HepG2 (cell line): Measurements from ENCODE around the gene KIF13A. TPM values are rescaled to one million over a fixed set of nuclear protein-coding genes. Genes with fewer than 3 reads are reported as not detected.

Experiments used
- ATAC-seq: fragments of 200-7000 bp; cut with Tn5 transposase; 3 replicates; pipeline ENCODE4 v1.9.1; 2020; ENCODE audit warnings: mild to moderate bottlenecking, moderate library complexity
- BruUV-seq: library from RNA; stranded (reverse); fragments of 400-500 nt; replicated peaks from 2 replicates; lab custom pipeline; 2021; lab: Mats Ljungman, UMichigan
- CTCF ChIA-PET: fragments of 300-600 bp; formaldehyde crosslinking; extraction: SDS; loops from one replicate; lab custom pipeline; 2021; ENCODE audit warnings: low total read pairs, inconsistent platforms, low intra/inter-chr PET ratio; lab: Yijun Ruan, JAX
- POLR2A ChIA-PET: fragments of 350-600 bp; sonication (Branson Sonifier 250); formaldehyde crosslinking; loops from one replicate; lab custom pipeline; 2020; ENCODE audit warnings: antibody characterized with exemption, inconsistent platforms; lab: Yijun Ruan, JAX
- DNase-seq: peaks from one replicate; pipeline ENCODE4 v3.0.0-alpha.2; 2015; ENCODE audit warnings: low spot score
- FAIRE-seq: peaks from 3 replicates; lab custom pipeline; 2011; peaks lifted over from hg19 to GRCh38; lab: Jason Lieb, UNC
- H2AFZ ChIP-seq: one replicate; pipeline ENCODE4 v1.6.1; 2011; ENCODE audit warnings: low read length, inconsistent platforms
- H3K27ac ChIP-seq: fragments of 300-600 bp; 3 replicates; pipeline ENCODE4 v1.8.0; 2011; ENCODE audit warnings: mixed run types, mild to moderate bottlenecking, mixed read lengths, low read length, inconsistent platforms; ENCODE audit not compliant: insufficient read depth; ENCODE audit errors: extremely low read length
- H3K27me3 ChIP-seq, 2 experiments: fragments of 200-600 bp in 1 of 2; 2 replicates in 1 of 2; 3 replicates in 1 of 2; pipeline versions ENCODE4 v1.6.0 to v1.8.0; 2011; ENCODE audit warnings: low read length in 2 of 2, mild to moderate bottlenecking in 2 of 2, moderate library complexity in 2 of 2, inconsistent platforms in 1 of 2; ENCODE audit not compliant: insufficient read depth in 2 of 2, control insufficient read depth in 1 of 2
- H3K36me3 ChIP-seq, 2 experiments: fragments of 200-600 bp in 1 of 2; replicated peaks in 1 of 2; 2 replicates in 1 of 2; 3 replicates in 1 of 2; pipeline versions ENCODE4 v1.5.1 to v1.8.0; 2011; ENCODE audit warnings: low read length in 2 of 2, inconsistent platforms in 1 of 2; ENCODE audit not compliant: insufficient read depth in 2 of 2, control insufficient read depth in 1 of 2
- H3K4me1 ChIP-seq: 2 replicates; pipeline ENCODE4 v1.5.1; 2012; ENCODE audit warnings: low read length, inconsistent platforms; ENCODE audit not compliant: insufficient read depth
- H3K4me2 ChIP-seq: 2 replicates; pipeline ENCODE4 v1.6.0; 2011; ENCODE audit warnings: low read depth, low read length, inconsistent platforms
- H3K4me3 ChIP-seq, 3 experiments: fragments of 200-600 bp in 1 of 3; sonication (generic), shearing (Covaris generic) in 1 of 3; replicated peaks in 1 of 3; 2 replicates each; pipeline ENCODE4 v1.5.1; 2011 to 2016; ENCODE audit warnings: low read length in 3 of 3, inconsistent platforms in 2 of 3, low read depth in 2 of 3, mild to moderate bottlenecking in 2 of 3, control low read depth in 1 of 3, mixed read lengths in 1 of 3; ENCODE audit not compliant: insufficient read depth in 1 of 3
- H3K79me2 ChIP-seq: one replicate; pipeline ENCODE4 v1.6.1; 2011; ENCODE audit warnings: low read length, inconsistent platforms; ENCODE audit not compliant: insufficient read depth
- H3K9ac ChIP-seq: 2 replicates; pipeline ENCODE4 v1.6.0; 2011; ENCODE audit warnings: mild to moderate bottlenecking, low read depth, low read length, inconsistent platforms; ENCODE audit not compliant: insufficient read depth
- H3K9me3 ChIP-seq: 2 replicates; pipeline ENCODE4 v1.5.1; 2012; ENCODE audit warnings: mild to moderate bottlenecking, low read length
- H4K20me1 ChIP-seq: 2 replicates; pipeline ENCODE4 v1.6.0; 2011; ENCODE audit warnings: inconsistent platforms, mild to moderate bottlenecking, low read length, moderate library complexity; ENCODE audit not compliant: insufficient read depth
- ARID3A ChIP-seq: IDR thresholded peaks from 2 replicates; pipeline ENCODE4 v1.6.1; 2012; ENCODE audit warnings: low read depth, low read length, improper control_type of control experiment
- ARID4A ChIP-seq: sonication (generic); formaldehyde crosslinking; IDR thresholded peaks from 2 replicates; pipeline ENCODE4 v1.5.0; 2020; ENCODE audit warnings: mild to moderate bottlenecking, missing genetic modification reagents, borderline replicate concordance
- ASH2L ChIP-seq: fragments of 300-600, 200-600 bp; sonication (generic); IDR thresholded peaks from 2 replicates; pipeline ENCODE4 v1.7.0; 2017; ENCODE audit warnings: low read depth, mild to moderate bottlenecking, moderate library complexity, mixed read lengths, low read length; ENCODE audit not compliant: insufficient read length
- ERF ChIP-seq: IDR thresholded peaks from 2 replicates; pipeline ENCODE4 v1.6.1; 2018; ENCODE audit warnings: missing biosample characterization, missing genetic modification reagents
- HCFC1 ChIP-seq: fragments of 150-350 bp; IDR thresholded peaks from 2 replicates; pipeline ENCODE4 v1.6.1; 2014; ENCODE audit warnings: low read depth, low read length
- KLF9 ChIP-seq: IDR thresholded peaks from 2 replicates; pipeline ENCODE4 v1.6.1; 2016; ENCODE audit warnings: low read depth
- MEIS2 ChIP-seq: sonication (generic); formaldehyde crosslinking; IDR thresholded peaks from 2 replicates; pipeline ENCODE4 v1.9.0; 2021; ENCODE audit warnings: mild to moderate bottlenecking, missing genetic modification reagents
- MXD3 ChIP-seq: IDR thresholded peaks from 2 replicates; pipeline ENCODE4 v1.6.1; 2016; ENCODE audit warnings: mild to moderate bottlenecking, missing biosample characterization, missing genetic modification reagents
- NCOR1 ChIP-seq: fragments of 200-600 bp; sonication (generic); IDR thresholded peaks from 2 replicates; pipeline ENCODE4 v1.7.0; 2017; ENCODE audit warnings: antibody characterized with exemption, low read length, borderline replicate concordance
- PHB2 ChIP-seq: fragments of 450-650 bp; IDR thresholded peaks from 2 replicates; pipeline ENCODE4 v1.6.1; 2018; ENCODE audit not compliant: partially characterized antibody
- SMAD9 ChIP-seq: sonication (generic); formaldehyde crosslinking; IDR thresholded peaks from 2 replicates; pipeline ENCODE4 v1.5.1; 2020; ENCODE audit warnings: mild to moderate bottlenecking, missing genetic modification reagents
- THAP11 ChIP-seq: IDR thresholded peaks from 2 replicates; pipeline ENCODE4 v1.6.1; 2016; ENCODE audit warnings: missing biosample characterization, missing genetic modification reagents
- ZNF775 ChIP-seq: sonication (generic); formaldehyde crosslinking; IDR thresholded peaks from 2 replicates; pipeline ENCODE4 v1.4.0; 2020; ENCODE audit warnings: missing genetic modification reagents, mild to moderate bottlenecking, moderate library complexity, borderline replicate concordance
- WGBS: methylation state at CpG from one replicate; pipeline ENCODE4 v1.1.6; 2017; ENCODE audit warnings: low lambda C conversion rate; 5-methylcytosine and 5-hydroxymethylcytosine counted together
- in situ Hi-C: cut with HindIII; loops from 2 replicates; pipeline ENCODE4 v1.10.0; 2017; ENCODE audit warnings: low pct_unique_long_range_greater_than_20kb; ENCODE audit not compliant: extremely low pct_ligation_motif_present
- intact Hi-C: fragments of 100-400 bp; cut with micrococcal nuclease; formaldehyde crosslinking; loops from one replicate; pipeline ENCODE4 v1.10.0; 2022; ENCODE audit not compliant: unreplicated experiment
- polyA plus RNA-seq, 8 experiments: library from polyadenylated mRNA; depleted of rRNA in 3 of 8; stranded (reverse) in 7 of 8; unstranded in 1 of 8; fragments of >200 nt; fragmentation: Illumina TruSeq in 4 of 8; extraction: Trizol in 4 of 8; gene quantifications; 2 replicates each; pipeline versions ENCODE4 v1.2.1 to v1.2.3, GENCODE V29; 2011 to 2016; ENCODE audit warnings: low read depth in 4 of 8, missing spikeins in 1 of 8, mixed read lengths in 1 of 8; ENCODE audit not compliant: insufficient read depth in 1 of 8
- total RNA-seq, 5 experiments: library from RNA; depleted of rRNA; stranded (reverse); fragments of >200 nt; fragmentation: Illumina TruSeq; extraction: Trizol; gene quantifications; 2 replicates each; pipeline ENCODE4 v1.2.3, GENCODE V29; 2016; ENCODE audit warnings: low read depth in 1 of 5

KIF13A gene
- total and polyA plus RNA-seq, 2 of the 13 experiments (the other 11 are each of a cell fraction or from before 2014, with no cell fraction given) = 21.1 to 37.2 TPM

- Histone ChIP-seq H3K4me1 (peaks cover 28% of the 10 kb centered on the region), H3K9me3 (peaks cover 23% of the 10 kb centered on the region; the same call in 1 of the 2 replicates), H3K27me3 (no peaks in the 10 kb centered on the region; a peak in 1 of 5 replicates), H3K79me2 (no peaks in the 10 kb centered on the region), H3K9ac (no peak overlapping the region), H3K36me3 (no peaks in the 10 kb centered on the region), H2AFZ (no peak overlapping the region), H3K27ac (no peak overlapping the region), H4K20me1 (no peaks in the 10 kb centered on the region), H3K4me3 (no peak overlapping the region), H3K4me2 (no peak overlapping the region)
- intact Hi-C loops (no loop called here), in situ Hi-C loops (no loop called here)
- ChIA-PET POLR2A (no interaction called here), CTCF (no interaction called here)
- peak; percentile 25 for ATAC-seq
- no peak for FAIRE-seq
- TF ChIP-seq HCFC1 = no peak
- TF ChIP-seq THAP11 (CRISPR knock-in tag) = no peak
- no peak for TF ChIP-seq MEIS2
- TF ChIP-seq KLF9 (CRISPR knock-in tag) = no peak
- TF ChIP-seq SMAD9 (CRISPR knock-in tag) = no peak
- no peak for TF ChIP-seq MXD3
- TF ChIP-seq ARID3A = no peak
- TF ChIP-seq NCOR1 = no peak
- TF ChIP-seq PHB2 = no peak
- TF ChIP-seq ZNF775 (CRISPR knock-in tag) = no peak
- TF ChIP-seq ARID4A (CRISPR knock-in tag) = no peak
- TF ChIP-seq ERF = no peak
- no peak for TF ChIP-seq ASH2L
- WGBS = 24% methylated on average over 4 of the region's 5 CpGs
- BruUV-seq = no TSS peak
- DNase-seq = no peak
These were observed 246.7 kb downstream of the KIF13A start for GRCh38 chr6:17740559-17741220.
